Measurements from ENCODE around the gene SNAI1. TPM values are rescaled to one million over a fixed set of nuclear protein-coding genes. Genes with fewer than 3 reads are reported as not detected.
"Not testable (repeated sequence)": the region's sequence is repeated elsewhere in the genome, so short reads cannot be mapped to it uniquely, and the experiment has no call there.

Gene SNAI1
- total RNA-seq, 1 donor from 2014 or later: not detected

GRCh38 chr20:49945701-49946477, 36.9 kb upstream of the SNAI1 start:
- no peaks in the 10 kb centered on the region for H3K27me3 ChIP-seq (ENCODE audit: control insufficient read depth, insufficient read depth, low read length)
- DNase-seq (ENCODE audit: low read depth) (no peak), FAIRE-seq (no peak)
- no peak overlapping the region for H3K4me3 ChIP-seq (ENCODE audit: low read depth, low read length)
- peaks cover 26% of the 10 kb centered on the region for H3K36me3 ChIP-seq (ENCODE audit: control insufficient read depth, insufficient read depth, low read length)
- no peak for TF ChIP-seq CTCF (IDR thresholded peaks at IDR 0.05; ENCODE audit: insufficient read depth, low read length, severe bottlenecking)

DNA sequence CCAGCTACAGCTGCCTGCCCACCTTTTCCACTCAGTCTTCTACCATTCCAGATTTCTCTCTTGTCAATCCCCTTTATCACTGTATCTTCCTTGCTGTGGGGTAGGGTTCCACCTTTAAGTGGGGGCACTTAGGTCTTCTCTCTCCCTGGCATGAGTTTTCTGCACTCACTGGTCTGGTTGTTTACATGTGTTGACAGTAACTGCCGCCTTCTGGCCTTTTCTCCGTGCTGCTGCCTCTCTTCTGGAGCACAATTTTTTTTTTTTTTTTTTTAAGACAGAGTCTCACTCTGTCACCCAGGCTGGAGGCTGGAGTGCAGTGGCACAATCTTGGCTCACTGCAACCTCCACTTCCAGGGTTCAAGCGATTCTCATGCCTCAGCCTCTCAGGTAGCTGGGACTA, 34.6 kb upstream of the SNAI1 start:
- no peak overlapping the region for H3K4me3 ChIP-seq (ENCODE audit: low read depth, low read length)
- no peak for FAIRE-seq
- peaks cover 25% of the 10 kb centered on the region for H3K36me3 ChIP-seq (ENCODE audit: control insufficient read depth, insufficient read depth, low read length)
- H3K27me3 ChIP-seq (ENCODE audit: control insufficient read depth, insufficient read depth, low read length): no peaks in the 10 kb centered on the region
- no peak for TF ChIP-seq CTCF (IDR thresholded peaks at IDR 0.05; ENCODE audit: insufficient read depth, low read length, severe bottlenecking)
- DNase-seq (ENCODE audit: low read depth): no peak

- no peak for FAIRE-seq
- no peak for DNase-seq (ENCODE audit: low read depth)
- H3K27me3 ChIP-seq (ENCODE audit: control insufficient read depth, insufficient read depth, low read length): no peaks in the 10 kb centered on the region
- H3K4me3 ChIP-seq (ENCODE audit: low read depth, low read length): no peak overlapping the region
- no peak for TF ChIP-seq CTCF (IDR thresholded peaks at IDR 0.05; ENCODE audit: insufficient read depth, low read length, severe bottlenecking)
- H3K36me3 ChIP-seq (ENCODE audit: control insufficient read depth, insufficient read depth, low read length): peaks cover 30% of the 10 kb centered on the region
Measured at GRCh38 chr20:49948809-49949507, 33.8 kb upstream of the SNAI1 start.

DNA sequence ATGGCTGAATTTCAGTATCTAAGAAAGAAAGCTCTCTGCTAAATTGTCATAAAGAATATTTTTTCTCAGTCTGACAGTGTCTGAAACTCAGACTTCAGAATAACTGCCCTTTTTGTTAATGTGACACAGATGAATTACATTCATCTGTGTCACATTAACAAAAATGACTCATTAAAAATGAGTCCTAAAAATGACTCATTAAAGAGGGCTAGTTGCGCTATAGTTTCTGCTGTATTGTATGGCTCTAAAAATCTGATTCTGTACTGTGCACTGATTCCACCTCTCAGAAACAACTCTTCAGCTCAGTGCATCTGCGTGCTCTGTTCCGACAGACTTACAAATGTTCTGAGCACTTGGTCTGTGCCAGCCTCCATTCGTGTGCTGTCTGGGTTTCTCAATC, 31.6 kb upstream of the SNAI1 start:
- no peak overlapping the region for H3K4me3 ChIP-seq (ENCODE audit: low read depth, low read length)
- DNase-seq (ENCODE audit: low read depth) (peak; percentile 80), FAIRE-seq (no peak)
- no peaks in the 10 kb centered on the region for H3K27me3 ChIP-seq (ENCODE audit: control insufficient read depth, insufficient read depth, low read length)
- H3K36me3 ChIP-seq (ENCODE audit: control insufficient read depth, insufficient read depth, low read length): peaks cover 28% of the 10 kb centered on the region
- TF ChIP-seq CTCF (IDR thresholded peaks at IDR 0.05; ENCODE audit: insufficient read depth, low read length, severe bottlenecking): no peak

DNA sequence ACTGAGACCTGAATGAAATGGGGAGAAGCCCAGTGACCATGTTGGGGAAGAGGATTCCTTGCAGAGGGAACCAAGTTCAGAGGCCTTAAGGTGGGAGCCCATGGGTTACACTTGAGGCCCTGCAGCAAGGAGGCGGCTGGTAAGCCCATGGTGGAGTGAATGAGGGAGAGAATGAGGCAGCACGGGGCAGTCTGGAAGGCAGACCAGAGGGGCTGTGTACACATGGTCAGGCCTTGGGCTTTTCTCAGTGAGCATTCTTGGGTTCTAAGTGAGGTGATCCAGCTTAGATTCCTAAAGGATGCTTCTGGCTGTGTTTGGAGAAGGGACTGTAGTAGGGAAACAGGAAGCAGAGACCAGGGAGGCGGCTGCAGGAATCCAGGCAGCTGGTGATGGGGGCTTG, 27.6 kb upstream of the SNAI1 start:
- Histone ChIP-seq H3K36me3 (ENCODE audit: control insufficient read depth, insufficient read depth, low read length) (peaks cover 28% of the 10 kb centered on the region), H3K27me3 (ENCODE audit: control insufficient read depth, insufficient read depth, low read length) (no peaks in the 10 kb centered on the region), H3K4me3 (ENCODE audit: low read depth, low read length) (no peak overlapping the region)
- TF ChIP-seq CTCF (IDR thresholded peaks at IDR 0.05; ENCODE audit: insufficient read depth, low read length, severe bottlenecking): no peak
- no peak for FAIRE-seq
- DNase-seq (ENCODE audit: low read depth): no peak

- not testable (repeated sequence) for DNase-seq (ENCODE audit: low read depth); H3K4me3 ChIP-seq (ENCODE audit: low read depth, low read length); H3K27me3 ChIP-seq (ENCODE audit: control insufficient read depth, insufficient read depth, low read length); FAIRE-seq
- peaks cover 27% of the 10 kb centered on the region for H3K36me3 ChIP-seq (ENCODE audit: control insufficient read depth, insufficient read depth, low read length)
Measured at GRCh38 chr20:49955830-49956396, 26.9 kb upstream of the SNAI1 start.
